AML-193 (cell line): ENCODE data around the gene PRPF19.

Experiments
- DNase-seq, 2 experiments: peaks; one replicate each; lab custom pipeline; 2025; lab: John Stamatoyannopoulos, UW

Gene PRPF19

DNA sequence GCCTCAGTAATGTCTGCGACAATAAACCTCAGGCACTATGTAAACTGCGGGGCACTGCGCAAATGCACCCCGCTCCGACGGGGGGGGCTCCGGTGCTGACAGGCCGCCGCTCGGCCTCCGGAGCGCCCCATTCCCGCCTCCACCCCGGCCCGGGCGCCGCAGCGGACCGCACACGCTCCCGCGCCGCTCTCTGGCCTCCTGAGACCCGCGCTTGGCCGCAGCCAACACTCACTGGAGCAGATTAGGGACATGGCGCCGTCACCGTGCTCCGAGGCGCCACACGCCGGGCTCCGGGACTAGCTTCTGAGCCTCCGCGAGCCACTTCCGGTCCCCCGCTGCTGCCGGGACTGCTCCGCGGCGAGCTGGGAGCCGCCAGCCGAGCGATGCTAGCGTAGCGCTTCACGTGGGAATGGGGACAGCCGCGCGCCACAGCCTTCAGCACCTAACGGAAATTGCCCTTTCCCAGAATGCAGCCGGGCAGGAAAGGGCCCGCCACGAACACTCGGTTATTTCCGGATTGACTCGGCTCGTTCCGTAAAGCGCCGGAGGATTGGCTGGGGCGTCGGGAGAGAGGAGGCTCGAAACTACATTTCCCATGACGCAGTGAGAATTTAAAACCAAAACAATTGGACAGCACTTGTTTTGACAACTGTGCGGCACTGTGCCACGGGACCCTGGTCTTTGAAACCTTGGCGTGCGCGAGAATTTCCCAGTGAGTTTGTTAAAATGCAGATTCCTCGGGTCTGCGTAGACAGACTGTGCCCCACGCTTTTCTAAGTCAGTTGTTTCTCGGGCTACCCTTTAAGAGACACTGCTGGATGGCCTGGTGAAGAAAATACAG is at the start of gene PRPF19:
PRPF19 (minus strand) TSS at position 454 of the 841 bp plus-strand sequence; CDS start at position 251, 203 bp downstream.
- DNase-seq, result peak; percentile 95 to 96

DNA sequence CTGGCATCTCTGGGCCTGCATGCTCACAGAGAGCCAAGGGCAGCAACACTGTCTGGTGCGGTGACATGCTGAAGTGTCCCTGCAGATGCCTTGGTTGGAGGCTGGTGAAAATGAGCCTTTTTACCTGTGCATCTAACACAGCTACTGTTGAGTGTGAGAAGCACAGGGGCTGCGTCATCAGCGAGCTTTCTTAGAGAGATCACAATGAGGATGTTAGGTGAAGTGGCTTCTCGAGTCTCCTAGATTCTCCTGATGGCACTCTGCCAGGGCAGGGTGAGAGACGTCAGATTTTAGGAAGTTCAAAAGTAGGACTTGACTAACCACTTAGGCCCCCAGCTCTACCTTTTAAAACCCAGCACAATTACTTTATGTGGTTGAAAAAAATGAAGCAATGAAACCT is 49.2 kb upstream of the PRPF19 start:
- no peak for DNase-seq

DNA sequence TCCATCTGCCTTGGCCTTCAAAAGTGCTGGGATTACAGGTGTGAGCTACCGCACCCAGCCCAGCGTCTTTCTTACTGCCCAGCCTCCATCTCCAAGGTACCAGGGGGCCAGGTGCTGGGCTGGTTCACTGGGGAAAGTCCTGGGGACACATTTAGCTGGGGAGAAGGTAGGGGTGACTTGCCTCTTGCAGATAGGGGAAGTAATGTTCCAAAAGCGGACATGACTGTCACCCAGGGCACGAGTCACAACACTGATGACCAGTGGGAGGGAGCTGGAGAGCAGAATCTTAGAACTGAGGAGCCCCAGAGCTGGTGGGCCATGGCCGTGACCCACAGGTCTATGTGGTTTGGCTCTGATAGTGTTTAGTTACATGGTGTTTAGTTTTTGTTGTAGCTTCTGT is 48.0 kb upstream of the PRPF19 start:
- peak; percentile 36 to 39 for DNase-seq

DNA sequence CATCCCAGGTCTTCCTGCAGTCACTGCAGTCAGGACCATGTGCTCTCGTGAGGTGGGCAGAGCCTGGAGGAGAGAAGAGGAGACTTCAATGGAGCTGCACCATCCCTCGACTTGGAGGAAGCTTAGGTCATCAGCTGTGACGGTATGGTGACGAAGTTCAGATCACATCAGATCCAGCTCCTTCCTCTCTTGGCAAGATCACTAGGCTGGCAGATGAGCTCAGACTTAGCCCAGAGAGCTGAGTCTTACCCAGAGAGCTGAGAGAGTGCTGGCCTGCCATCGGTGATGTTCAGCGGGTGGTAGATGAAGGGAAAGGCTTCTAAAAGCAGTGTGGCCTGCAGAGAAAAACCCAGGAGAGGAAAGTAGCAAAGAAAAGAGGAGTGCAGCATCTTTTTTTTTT is 47.4 kb upstream of the PRPF19 start:
- no peak for DNase-seq

DNA sequence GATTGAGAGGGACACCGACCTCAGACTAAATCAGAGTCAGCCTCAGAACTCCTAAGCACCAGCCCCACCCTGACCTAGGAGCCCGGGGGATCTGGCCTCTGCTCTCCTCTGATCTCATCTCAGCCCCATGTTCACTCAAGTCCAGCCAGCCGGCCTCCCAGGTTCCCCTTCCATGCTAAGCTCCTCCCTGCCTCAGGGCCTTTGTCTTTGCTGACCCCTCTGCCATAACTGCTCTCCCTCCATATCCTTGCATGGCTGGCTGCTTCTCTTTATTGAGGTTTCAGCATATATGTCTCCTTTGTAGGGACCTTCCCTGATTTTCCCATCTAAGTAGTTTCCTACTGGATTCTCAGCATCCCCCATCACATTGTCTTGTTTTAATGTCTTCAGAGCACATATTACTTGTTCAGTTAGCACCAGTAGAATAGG is 46.4 kb upstream of the PRPF19 start:
- DNase-seq, result no peak

DNA sequence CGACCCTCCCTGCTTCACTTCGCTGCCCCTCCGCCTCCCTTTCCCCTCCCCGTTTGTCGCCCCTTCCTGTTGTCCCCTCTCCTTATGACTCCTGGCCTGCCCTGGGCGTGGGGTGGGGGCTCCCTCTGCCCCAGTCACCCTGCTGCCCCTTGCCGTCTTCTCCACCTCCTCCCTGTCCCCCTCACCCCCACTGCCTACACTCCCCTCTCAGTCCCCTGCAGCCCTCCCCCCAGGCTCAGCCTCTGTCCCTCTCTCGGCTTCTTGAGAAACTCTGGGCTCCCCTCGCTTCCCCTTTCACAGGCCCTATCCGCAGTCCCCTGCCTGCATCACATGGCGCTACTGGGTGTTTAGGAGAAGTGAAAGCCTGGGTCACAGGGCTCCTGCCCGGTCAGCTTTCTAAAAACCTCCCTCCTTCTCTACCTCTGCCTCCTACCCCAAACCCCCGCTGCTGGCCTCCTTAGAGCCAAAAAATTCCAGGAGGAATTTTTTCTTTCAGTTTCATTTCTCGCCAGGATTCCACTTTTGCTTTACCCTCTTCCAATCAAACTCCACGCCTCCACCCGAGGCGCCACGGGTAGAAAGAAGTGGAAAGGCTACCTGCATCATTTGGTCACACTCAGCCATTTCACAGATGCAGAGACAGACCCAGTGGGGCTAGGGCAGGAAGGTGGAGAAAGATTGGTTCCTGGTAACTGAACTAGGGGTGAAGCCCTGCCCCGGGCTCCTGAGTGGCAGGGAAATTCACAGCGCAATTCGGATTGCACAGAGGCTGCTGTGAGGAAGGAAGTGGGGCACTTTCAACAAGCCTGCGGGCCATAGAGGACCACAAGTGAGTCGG is 45.7 kb upstream of the PRPF19 start, which contains the start of gene SLC15A3:
SLC15A3 (minus strand) TSS at position 273 of the 838 bp plus-strand sequence. CDS start 625 bp downstream, outside the sequence.
- DNase-seq, result peak; percentile 79

DNA sequence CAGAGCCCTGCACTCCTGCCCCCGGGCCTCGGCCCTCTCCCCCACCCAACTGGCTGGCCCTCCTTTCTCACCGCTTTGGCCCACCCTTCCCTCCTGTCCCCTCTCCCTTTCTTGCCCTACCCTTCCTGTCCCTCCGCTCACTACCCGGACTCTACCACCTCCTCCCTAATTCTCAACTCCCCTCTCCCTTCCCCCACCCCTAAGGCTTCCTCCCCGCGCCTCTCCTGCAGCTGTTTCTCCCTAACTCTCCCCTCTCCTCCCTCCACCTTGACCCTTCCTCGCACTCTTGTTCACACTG is 45.2 kb upstream of the PRPF19 start:
- DNase-seq, result no peak

DNA sequence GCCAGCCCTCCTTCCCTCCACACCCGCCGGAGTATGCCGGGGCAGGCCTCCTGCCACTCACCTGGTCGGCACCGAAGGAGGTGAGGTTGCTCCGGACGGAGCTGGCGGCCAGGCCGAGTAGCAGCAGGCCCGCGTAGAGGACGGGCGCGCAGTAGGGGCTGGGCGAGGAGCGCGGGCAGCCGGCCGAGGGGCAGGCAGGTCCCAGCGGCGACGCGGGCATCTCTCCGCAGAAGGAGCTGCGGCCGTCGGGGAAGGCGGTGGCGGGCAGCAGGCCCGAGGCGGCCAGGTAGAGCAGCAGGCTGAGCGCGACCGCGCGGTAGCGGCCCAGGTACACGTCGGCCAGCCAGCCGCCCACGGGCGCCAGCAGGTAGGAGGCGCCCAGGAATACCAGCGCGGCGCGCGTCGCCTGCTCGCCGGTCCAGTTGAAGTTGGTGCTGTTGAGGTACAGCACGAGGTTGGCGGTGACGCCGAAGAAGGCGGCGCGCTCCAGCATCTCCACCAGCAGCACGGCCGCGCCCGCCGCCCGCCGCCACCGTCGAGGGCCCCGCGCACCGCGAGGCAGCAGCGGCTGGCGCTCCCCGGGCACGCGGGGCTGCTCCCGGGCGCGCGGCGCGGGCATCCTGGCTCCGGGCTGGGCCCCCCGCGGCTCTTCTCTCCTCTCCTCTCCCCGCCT is 44.7 kb upstream of the PRPF19 start:
- DNase-seq, result no peak

DNA sequence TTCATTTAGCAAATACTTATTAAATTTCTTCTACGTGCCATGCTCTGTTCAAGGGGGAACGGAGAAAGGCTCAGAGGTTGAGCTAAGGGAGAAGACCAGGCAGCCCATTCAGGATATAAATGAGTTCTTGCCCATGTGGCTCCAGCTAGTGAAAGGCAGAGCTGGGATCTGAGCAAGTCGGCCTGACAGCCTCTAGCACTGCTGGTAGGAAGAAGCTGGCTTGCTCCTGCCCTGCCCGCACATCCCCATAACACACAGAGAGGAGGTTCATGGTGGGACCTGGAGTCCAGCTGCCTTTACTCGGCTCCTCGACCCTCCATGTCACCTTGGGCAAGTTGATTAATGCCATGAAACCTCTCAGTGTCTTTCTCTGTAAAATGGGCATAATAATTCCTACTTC is 43.6 kb upstream of the PRPF19 start:
- DNase-seq, result no peak

DNA sequence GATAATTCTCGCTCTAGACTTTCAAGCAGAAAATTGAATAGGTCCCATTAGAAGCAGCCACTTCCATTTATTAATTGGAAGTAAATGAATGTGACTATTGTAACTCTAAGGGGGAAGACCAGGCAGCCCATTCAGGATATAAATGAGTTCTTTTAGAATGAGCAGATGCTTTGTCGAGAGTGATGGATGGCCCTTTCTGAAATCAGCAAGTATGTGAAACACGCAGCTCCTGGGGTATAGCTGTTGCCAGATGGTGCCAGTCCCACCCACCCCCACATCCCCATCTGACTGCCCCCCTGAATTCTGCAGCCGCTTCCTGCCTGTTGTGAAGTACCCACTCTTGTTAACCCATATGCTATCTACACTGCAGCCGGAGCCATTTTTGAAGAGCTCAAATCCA is 41.9 kb upstream of the PRPF19 start:
- DNase-seq, result no peak

DNA sequence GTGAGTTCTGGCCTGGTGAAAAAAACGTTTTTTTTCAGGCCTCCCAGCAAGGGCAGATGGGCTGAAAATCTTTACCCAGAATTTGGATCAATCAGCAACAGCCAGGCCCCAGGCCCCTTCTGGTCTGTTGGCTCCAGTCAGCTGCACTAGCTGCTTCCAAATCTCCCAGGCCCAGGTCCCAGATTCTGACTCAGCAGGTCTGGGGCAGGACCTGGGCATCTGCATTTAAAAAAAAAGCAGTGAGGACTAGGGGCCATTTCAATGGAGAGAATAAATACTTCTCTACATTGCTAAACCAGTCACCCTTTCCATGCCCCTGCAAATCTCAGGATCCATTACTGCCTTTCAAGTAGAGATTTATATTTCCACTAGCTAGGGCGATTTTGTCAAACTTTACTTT is 41.3 kb upstream of the PRPF19 start:
- no peak for DNase-seq

DNA sequence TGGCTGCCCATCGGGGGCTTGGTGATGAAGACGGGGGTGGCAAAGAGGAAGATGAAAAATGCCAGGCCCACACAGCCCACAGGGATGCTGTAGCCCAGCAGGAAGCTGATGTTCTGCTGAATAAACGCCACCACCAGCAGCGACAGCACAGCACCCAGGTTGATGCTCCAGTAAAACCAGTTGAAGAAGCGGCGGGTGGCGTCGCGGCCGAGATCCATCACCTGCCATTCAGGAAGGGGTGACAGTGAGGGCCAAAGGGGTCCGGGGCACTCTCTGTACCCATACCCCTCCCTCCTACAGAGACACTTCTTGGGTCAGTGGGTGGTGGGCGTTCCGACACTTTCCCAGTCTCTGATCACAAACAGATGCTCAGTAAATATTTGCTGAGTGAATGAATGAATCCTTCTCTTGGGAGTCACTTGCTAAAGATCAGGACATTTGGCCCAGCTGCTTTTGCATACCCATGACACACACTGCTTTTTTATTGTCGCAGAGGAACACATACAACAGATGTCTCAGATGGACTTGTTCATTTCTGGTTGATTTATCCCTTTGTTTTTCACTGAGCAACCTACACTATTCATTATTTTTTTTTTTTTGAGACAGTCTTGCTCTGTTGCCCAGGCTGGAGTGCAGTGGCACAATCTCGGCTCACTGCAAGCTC is 40.3 kb upstream of the PRPF19 start:
- DNase-seq, result no peak

DNA sequence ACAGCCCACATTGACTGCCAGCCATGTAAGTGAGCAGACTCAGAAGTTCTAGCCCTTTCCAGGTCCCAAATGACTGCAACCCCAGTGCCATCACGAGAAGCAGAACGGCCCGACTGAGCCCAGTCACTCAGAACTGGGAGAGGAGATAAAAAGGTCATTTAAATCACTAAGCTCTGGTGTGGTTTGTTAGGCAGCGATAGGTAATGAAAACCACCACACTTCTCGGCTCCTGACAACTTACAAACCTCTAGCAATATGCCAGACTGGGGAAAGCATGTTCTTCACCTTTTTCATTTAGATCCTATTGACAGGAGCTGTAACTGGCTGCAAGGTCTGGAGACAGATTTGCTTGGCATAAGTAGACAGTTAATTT is 38.9 kb upstream of the PRPF19 start:
- no peak for DNase-seq

DNA sequence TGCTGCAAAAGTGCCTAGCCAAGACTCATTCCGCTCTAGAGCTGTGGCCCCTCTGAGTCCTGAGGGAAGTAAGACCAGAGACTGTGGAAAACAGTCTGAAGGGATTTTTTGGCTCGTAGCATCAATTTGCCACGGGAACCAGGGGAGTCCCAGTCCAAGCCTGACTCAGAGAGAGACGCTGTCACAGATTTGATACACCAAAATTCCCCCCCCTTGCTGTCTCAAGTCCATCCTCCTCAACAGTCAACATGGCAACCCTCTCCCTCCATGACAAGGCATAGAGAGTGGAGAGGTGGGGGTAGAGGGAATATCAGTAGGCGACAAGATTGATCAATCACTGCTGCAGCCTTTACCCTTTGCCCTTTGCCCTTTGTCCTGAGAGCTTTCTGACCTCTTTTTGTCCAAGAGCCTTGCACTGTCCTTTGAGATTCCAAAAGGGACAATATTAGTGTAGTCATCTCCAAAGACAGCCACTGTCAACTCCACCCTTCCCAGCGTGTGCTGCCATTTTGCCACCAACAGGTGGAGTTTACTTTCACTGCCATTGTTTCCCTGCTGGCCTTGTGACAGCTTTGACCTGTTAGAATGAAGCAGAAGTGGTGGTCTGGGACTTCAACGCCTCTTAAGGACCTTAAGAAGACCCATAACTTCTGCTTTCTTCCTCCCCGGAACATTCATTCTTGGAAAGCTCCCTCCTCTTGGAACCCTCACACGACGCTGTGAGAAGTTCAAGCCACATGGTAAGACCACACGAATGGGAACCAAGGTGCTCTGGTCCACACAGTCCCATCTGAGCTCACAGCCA is 38.3 kb upstream of the PRPF19 start:
- DNase-seq, result no peak

DNA sequence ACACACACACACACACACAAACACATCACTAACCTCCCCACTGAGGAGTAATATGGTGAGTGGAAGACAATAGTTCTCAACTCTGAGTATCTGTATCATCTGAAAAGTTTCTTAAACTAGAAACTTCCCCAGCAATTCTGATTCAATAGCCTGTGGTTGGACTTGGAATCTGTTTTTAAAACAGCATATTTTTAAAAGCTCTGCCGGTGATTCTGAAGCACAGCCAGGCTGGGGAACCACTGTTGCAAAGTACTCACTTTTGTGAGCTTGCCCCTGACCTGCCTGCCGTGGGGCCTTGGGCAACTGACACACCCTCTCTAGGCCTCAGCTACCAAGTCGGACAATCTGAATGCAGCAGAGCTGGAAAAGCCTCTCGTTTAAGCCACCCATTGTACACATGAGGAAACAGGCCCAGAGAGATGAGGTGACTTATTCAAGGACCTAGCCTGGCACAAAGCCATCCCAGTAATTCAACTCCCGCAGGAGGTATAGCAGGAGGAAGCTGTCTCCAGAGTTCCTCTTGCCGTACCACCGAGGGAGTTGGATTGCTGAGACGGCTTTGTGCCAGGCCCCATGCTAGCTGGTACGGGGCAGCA is 36.7 kb upstream of the PRPF19 start:
- no peak for DNase-seq

DNA sequence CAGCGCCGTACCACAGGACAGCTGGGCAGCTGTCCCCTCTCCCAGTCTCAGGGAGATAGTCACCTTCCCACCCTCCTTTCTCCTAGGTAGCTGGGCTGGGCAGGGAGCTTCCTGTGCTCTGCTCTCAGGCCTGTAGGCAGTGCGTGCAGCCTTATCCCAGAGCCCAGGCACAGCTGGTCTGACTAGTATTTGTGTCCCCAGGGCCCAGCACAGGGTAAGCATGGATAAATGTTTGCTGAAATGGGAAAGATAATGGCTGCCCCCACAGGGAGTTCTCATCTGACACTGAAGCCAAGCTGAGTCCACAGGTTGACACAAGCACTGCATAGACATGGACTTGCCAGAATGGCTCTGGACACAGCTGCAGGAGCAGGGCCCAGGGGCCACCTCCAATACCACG is 35.8 kb upstream of the PRPF19 start:
- DNase-seq, result no peak

DNA sequence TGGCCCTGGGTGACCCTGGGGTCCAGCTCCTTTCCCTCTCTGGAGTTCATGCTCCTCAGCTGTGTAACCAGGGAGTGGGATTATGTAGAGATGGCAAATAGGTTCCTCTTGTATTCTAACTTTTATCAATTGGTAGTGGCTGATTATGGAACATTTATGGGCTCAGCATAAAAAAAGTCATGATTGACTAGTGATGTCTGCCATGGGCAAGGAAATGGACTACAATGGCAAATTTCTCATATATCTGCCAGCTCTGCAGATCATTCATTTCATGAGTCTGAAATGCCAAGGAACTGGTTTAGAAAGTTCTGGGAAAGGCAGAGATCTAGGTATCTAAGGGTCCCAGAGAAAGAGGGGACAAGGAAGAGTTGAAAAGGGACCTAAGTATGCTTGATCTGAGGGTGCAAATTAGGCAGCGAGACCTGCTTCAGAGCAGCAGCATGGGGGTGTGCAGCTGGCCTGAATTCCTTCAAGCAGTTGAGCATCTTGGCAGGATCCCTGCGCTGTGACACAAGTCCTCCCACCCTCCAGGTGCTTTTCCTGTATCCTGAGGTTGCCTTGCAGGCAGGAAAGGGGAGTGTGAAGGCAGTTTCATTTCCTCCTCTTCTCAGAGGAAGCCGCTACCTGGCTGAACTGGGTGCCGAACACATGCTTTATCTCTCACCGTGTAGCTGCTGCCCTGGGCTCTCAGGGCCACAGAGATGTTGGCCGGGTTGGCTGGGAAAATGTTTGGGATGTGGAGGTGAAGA is 35.2 kb upstream of the PRPF19 start:
- DNase-seq, result no peak

DNA sequence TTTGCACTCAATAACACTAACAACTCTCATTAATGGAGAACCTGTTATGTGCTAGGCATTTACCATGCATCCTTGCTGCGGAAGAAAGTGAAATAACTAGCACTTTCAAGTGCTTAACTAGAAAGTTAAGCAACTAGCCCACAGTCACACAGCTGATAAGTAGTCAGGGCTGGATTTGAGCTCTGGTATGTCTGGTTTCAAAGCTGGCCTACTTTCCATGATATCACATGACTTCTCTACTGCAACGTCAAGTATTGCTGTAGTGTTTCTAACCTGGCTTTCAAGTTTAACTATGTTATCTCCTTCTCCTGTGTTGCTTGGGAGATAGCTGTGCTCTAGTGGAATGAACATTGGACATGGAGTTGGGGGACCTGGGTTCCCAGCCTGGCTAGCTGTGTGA is 33.5 kb upstream of the PRPF19 start:
- no peak for DNase-seq

DNA sequence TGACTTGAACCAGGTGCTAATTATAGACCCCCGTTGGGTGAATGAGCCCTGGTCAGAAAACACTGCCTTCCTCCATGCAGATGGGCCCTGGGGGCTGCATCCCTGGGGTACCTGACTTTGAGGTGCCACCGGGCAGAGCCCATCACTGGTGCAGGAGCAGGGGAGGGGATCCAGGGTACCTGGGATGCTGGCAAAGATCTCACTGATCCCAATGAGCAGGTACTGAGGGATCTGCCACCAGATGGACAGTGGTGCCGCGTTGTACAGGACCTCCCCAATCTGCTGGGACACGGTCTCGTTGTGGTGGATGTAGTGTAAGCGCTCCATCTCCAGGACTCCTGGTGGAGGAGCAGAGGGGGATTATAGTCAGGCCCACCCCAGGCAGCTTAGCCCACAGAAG is 32.9 kb upstream of the PRPF19 start:
- no peak for DNase-seq

DNA sequence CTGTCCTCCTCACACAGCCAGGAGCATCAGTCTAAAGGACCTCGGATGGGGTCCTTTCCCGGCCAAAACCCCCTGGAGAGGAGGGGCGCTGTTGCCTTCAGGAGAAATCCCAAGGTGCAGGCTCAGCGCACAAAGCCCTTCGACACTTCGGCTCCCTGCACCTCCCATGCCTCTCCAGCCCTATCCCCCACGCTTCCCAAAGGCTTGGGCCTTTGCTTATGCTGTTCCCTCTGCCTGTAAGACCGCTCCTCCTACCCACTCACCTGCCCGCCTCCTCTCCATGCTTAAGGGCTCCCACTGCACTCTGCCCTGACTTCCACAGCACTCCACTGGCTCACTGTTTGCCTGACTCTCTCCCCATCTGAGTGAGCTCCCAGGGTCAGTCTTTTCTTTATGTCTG is 32.1 kb upstream of the PRPF19 start:
- DNase-seq, result no peak
